NB4 (cell line): ENCODE results near the gene CEBPB.

ENCODE experiments used
- DNase-seq: peaks from one replicate; pipeline ENCODE4 v3.0.0; 2010; ENCODE audit warnings: low read depth
- H3K4me3 ChIP-seq: one replicate; pipeline ENCODE4 v1.5.1; 2011; ENCODE audit warnings: mild to moderate bottlenecking, low read depth, low read length, moderate library complexity
- MYC ChIP-seq: IDR thresholded peaks from 2 replicates; pipeline ENCODE4 v1.6.1; 2011; ENCODE audit warnings: low read depth, low read length
- POLR2A ChIP-seq: IDR thresholded peaks from 2 replicates; pipeline ENCODE4 v1.6.1; 2011; ENCODE audit warnings: mild to moderate bottlenecking; ENCODE audit not compliant: insufficient read length; ENCODE audit errors: extremely low read depth
- TF ChIP-seq, protein P1 (sequence below): IDR thresholded peaks from 2 replicates; pipeline ENCODE4 v1.6.1; 2011; ENCODE audit warnings: low read depth, low read length
- TF ChIP-seq, protein P2 (sequence below): IDR thresholded peaks from one replicate; pipeline ENCODE4 v1.5.1; 2012; ENCODE audit warnings: low read depth, low read length

CEBPB gene

DNA sequence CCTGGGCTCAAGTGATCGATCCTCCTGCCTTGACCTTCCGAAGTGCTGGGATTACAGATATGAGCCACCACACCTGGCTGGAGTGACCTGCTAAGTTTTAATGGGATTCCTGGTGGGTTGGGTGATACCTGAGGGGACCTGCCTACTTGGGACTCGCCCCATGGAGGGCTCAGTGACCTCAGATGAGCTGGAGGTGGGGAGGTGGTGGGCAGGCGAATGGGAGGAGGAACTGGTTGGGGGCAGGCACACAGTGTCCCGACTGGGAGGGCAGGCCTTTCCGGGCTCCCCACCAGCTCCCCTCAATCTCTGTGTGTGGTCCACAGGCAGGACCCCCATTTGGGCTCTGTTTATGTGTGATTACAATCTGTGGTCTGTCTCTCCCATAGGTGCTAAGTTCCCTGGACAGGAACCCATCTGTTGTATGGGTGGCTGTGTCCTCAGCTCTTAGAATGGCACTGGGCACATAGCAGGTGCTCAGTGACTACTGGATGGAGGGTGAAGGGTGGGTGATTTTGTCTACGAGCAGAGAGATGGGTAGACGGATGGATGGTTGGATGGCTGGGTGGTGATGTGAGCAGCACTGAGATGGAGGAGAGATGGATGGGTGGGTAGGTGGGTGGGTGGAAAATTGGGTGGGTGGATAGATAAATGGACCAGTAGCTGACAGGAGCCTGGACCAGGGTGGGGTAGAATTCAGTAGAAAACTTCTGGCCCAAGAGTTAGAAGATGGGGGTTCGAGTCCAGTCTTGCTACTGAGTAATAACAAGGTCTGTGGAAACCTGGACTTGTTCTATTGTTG is 23.8 kb downstream of the CEBPB start:
- no peak overlapping the region for H3K4me3 ChIP-seq
- TF ChIP-seq, protein P1, sequence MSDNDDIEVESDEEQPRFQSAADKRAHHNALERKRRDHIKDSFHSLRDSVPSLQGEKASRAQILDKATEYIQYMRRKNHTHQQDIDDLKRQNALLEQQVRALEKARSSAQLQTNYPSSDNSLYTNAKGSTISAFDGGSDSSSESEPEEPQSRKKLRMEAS, result no peak
- TF ChIP-seq POLR2A (no peak), MYC (no peak)
- TF ChIP-seq, protein P2, sequence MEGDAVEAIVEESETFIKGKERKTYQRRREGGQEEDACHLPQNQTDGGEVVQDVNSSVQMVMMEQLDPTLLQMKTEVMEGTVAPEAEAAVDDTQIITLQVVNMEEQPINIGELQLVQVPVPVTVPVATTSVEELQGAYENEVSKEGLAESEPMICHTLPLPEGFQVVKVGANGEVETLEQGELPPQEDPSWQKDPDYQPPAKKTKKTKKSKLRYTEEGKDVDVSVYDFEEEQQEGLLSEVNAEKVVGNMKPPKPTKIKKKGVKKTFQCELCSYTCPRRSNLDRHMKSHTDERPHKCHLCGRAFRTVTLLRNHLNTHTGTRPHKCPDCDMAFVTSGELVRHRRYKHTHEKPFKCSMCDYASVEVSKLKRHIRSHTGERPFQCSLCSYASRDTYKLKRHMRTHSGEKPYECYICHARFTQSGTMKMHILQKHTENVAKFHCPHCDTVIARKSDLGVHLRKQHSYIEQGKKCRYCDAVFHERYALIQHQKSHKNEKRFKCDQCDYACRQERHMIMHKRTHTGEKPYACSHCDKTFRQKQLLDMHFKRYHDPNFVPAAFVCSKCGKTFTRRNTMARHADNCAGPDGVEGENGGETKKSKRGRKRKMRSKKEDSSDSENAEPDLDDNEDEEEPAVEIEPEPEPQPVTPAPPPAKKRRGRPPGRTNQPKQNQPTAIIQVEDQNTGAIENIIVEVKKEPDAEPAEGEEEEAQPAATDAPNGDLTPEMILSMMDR, result no peak
- no peak for DNase-seq

DNA sequence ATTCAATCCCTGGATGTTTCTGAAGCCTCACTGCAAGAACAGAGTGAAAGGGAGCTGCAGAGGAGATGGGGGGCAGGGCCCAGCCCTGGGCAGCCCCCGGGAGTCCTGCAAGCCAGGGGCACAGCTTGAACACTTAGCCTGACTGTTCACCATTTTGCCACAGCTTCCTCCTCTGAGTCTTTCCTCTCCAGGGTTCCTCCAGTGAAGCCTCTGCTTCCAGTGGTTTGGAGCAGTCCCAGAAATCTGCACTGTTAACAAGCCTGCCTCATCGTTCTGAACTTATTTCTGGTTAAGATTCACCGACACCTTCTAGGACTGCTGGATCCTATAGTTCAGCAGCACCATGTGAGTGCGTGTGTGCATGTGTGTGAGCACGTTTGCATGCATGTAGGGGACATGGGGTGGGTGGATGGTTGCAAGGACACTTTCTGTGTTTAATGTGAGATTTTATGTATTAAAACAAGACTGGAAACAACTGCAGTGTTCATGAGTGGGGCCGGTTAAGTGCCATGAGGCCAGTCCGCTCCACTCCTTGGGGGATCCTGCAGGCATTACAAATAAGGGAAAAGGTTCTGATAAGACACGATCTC is 24.6 kb downstream of the CEBPB start:
- H3K4me3 ChIP-seq, result no peak overlapping the region
- no peak for TF ChIP-seq MYC
- TF ChIP-seq, protein P1, result no peak
- TF ChIP-seq, protein P2, result no peak
- TF ChIP-seq POLR2A, result no peak
- no peak for DNase-seq

DNA sequence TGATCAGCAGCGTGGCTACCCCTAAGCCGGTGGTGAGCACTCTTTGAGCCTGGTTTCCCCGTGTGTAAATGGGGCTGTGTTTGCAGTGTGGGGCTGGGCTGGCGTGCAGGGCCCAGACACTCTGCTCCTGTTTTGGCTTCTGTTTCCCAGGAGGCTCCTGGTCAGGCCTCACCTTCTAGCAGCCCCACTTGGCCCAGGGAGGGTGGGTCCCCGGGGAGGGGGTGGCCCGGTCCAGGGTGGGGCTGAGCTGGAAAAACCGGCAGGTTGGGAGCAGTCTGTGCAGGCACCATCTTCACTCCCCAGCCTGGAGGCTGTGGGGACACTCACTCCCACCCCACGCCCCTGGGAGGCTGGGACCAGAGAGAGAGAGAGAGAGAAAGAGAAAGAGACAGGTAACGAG is 25.3 kb downstream of the CEBPB start:
- no peak for DNase-seq
- H3K4me3 ChIP-seq, result no peak overlapping the region
- TF ChIP-seq MYC (no peak), POLR2A (no peak)

DNA sequence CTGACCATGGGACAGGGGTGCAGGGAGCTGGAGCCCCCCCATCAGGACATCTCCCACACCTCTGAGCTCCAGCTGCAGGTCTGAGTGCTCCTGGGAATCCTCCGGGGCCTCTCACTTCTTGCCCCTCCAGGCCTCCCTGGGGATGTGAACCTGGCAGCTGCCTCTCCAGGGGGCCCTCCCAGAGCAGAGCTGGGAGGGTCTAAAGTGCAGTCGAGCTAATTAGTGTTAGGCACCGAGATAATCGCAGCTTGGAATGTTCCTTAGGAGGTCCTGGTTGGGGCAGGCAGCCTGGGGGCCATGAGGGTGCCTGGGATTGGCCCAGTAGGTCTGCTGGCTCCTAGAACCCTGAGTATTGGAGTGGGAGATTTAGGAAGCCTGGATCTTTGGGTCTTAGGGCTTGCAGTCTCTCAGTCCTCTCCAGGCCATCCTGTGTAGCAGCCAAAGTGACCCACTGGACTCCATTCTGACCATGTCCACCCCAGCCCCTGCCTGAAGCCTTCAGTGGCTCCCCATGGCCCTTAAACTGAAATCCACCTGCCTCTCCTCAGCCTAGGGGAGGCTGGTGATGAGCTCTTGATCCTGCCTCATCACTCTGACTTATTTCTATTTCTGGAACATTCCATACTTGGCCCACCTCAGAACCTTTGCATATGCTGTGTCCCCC is 26.0 kb downstream of the CEBPB start:
- TF ChIP-seq MYC (no peak), POLR2A (no peak)
- TF ChIP-seq, protein P2, result no peak
- TF ChIP-seq, protein P1, result no peak
- no peak for DNase-seq
- no peak overlapping the region for H3K4me3 ChIP-seq

DNA sequence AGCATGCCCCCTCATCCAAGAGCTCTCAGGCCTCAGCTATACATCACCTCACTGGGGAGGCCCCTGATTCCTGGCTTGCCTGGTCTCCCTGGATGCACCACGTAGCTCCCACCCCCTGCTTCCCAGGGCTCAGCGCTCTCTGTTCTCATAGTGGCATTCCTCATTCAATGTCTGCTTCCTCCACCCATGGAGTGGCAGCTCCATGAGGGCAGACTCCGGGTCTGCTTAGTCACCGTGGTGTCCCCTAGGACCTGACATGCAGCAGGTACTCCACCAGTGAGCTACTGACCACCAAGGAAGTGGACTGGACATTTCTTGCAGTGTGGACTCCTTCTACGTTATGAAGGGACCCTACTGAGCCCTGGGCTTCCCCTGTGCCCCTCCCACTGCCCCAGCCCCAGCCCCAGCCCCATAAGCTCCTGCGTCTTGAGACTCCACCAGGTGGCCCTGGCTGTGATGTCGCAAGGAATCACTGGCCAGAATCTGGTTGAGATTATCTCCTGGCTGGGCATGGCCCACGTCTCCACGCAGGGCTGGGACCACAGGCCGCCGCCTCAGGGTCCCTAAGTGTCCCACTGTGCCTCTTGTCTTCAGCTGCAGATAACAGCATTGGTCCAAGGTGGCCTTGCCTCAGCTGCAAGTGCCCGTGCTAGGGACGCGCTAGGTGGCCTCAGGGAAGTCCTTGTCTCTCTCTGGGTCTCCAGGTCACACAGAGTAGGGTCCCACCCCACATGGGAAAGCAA is 26.7 kb downstream of the CEBPB start:
- TF ChIP-seq, protein P2, result no peak
- TF ChIP-seq POLR2A (no peak), MYC (no peak)
- TF ChIP-seq, protein P1, result no peak
- no peak for DNase-seq
- H3K4me3 ChIP-seq, result no peak overlapping the region

DNA sequence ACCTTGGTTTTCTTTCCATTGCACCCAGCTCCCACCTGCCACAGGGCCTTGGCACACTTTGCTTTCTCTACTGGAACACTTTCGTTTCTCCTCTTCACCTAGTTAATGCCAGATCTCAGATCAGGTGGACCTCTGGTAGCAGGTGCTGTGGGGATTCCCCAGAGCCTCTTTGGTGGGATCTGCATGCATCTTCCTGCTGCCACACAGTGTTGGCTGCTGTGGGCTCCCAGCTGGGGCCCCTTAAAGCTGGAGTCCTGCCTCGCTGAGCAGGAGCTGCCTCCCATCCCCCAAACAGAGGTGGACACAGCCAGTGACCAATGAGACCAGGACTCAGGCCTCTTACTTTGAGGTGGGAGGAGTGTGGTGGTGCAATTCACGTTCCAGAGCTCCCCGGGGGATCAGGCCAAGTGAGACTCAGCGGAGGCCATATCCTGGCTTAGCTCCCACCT is 28.4 kb downstream of the CEBPB start:
- H3K4me3 ChIP-seq, result no peak overlapping the region
- peak; percentile 60 for DNase-seq
- TF ChIP-seq POLR2A (no peak), MYC (no peak)
- TF ChIP-seq, protein P2, result no peak
- TF ChIP-seq, protein P1, result no peak
